Activated CD8-positive, alpha-beta memory T cell treated with anti-CD3 and anti-CD28 coated beads, Interleukin-2, amount 50 U/mL, for 1 hour (primary cell): ENCODE data around the gene ATOX1.

Experiments
- DNase-seq: peaks from one replicate; pipeline ENCODE4 v3.0.0-alpha.2; 2020; ENCODE audit errors: extremely low read depth

The ATOX1 gene

GRCh38 chr5:151770383-151771258 lies 12.2 kb upstream of the ATOX1 start:
- no peak for DNase-seq

- no peak for DNase-seq
Observed at GRCh38 chr5:151766975-151767374, 8.5 kb upstream of the ATOX1 start.

GRCh38 chr5:151764801-151765200 lies 6.4 kb upstream of the ATOX1 start:
- DNase-seq = no peak

- DNase-seq = no peak
Observed at GRCh38 chr5:151758141-151758429, 346 bp downstream of the ATOX1 start.

- DNase-seq = no peak
Observed at GRCh38 chr5:151757233-151758140, 944 bp downstream of the ATOX1 start.

- DNase-seq = no peak
Observed at GRCh38 chr5:151755383-151755782, 3.0 kb downstream of the ATOX1 start.

- DNase-seq = no peak
Observed at GRCh38 chr5:151751593-151751992, 6.8 kb downstream of the ATOX1 start.

GRCh38 chr5:151751091-151751490 lies 7.3 kb downstream of the ATOX1 start:
- DNase-seq = no peak

- no peak for DNase-seq
Observed at GRCh38 chr5:151750121-151750520, 8.3 kb downstream of the ATOX1 start.

- no peak for DNase-seq
Observed at GRCh38 chr5:151745071-151745705, 13.2 kb downstream of the ATOX1 start.

- no peak for DNase-seq
Observed at GRCh38 chr5:151743530-151743929, 14.9 kb downstream of the ATOX1 start.

- no peak for DNase-seq
Observed at GRCh38 chr5:151742870-151743294, 15.5 kb downstream of the ATOX1 start.

- no peak for DNase-seq
Observed at GRCh38 chr5:151741678-151742423, 16.6 kb downstream of the ATOX1 start.

- DNase-seq = no peak
Observed at GRCh38 chr5:151740958-151741373, 17.5 kb downstream of the ATOX1 start.

- DNase-seq = no peak
Observed at GRCh38 chr5:151740336-151740942, 18.0 kb downstream of the ATOX1 start.

GRCh38 chr5:151739939-151740335 lies 18.5 kb downstream of the ATOX1 start:
- no peak for DNase-seq

GRCh38 chr5:151739395-151739794 lies 19.0 kb downstream of the ATOX1 start:
- DNase-seq = no peak

GRCh38 chr5:151738125-151738848 lies 20.1 kb downstream of the ATOX1 start:
- no peak for DNase-seq

- no peak for DNase-seq
Observed at GRCh38 chr5:151737431-151737830, 21.0 kb downstream of the ATOX1 start.

GRCh38 chr5:151735646-151736045 lies 22.8 kb downstream of the ATOX1 start:
- no peak for DNase-seq

GRCh38 chr5:151734064-151734408 lies 24.4 kb downstream of the ATOX1 start:
- no peak for DNase-seq
